Stimulated activated CD8-positive, alpha-beta memory T cell treated with anti-CD3 and anti-CD28 coated beads, Interleukin-2, amount 100 ng/mL, for 1 hour (primary cell): Measurements from ENCODE around the gene LPGAT1.
"Not testable (repeated sequence)": the region's sequence is repeated elsewhere in the genome, so short reads cannot be mapped to it uniquely, and the experiment has no call there.

ENCODE experiments used
- DNase-seq, 2 donors: peaks; one replicate each; pipeline ENCODE4 v3.0.0-alpha.2; 2020; ENCODE audit warnings: low read depth in 2 of 2

LPGAT1 gene

GRCh38 chr1:211735208-211736170 is 95.1 kb downstream of the LPGAT1 start:
- no peak for DNase-seq

GRCh38 chr1:211734791-211735190 is 95.8 kb downstream of the LPGAT1 start:
- no peak for DNase-seq

GRCh38 chr1:211734359-211734758 is 96.2 kb downstream of the LPGAT1 start:
- no peak for DNase-seq

GRCh38 chr1:211732293-211732980 is 98.1 kb downstream of the LPGAT1 start:
- DNase-seq = no peak

GRCh38 chr1:211731456-211732292 is 98.9 kb downstream of the LPGAT1 start:
- DNase-seq = no peak

- DNase-seq = no peak
Observed at GRCh38 chr1:211730347-211730746, 100.2 kb downstream of the LPGAT1 start.

- no peak for DNase-seq
Observed at GRCh38 chr1:211729238-211729637, 101.3 kb downstream of the LPGAT1 start.

GRCh38 chr1:211726467-211726995 is 104.0 kb downstream of the LPGAT1 start:
- no peak for DNase-seq

- no peak for DNase-seq
Observed at GRCh38 chr1:211724687-211725196, 105.8 kb downstream of the LPGAT1 start.

- no peak for DNase-seq
Observed at GRCh38 chr1:211723273-211723672, 107.3 kb downstream of the LPGAT1 start.

GRCh38 chr1:211722277-211723175 is 108.0 kb downstream of the LPGAT1 start:
- no peak for DNase-seq

GRCh38 chr1:211716555-211716954 is 114.0 kb downstream of the LPGAT1 start:
- DNase-seq = not testable (repeated sequence)

GRCh38 chr1:211715971-211716370 is 114.6 kb downstream of the LPGAT1 start:
- no peak for DNase-seq

- DNase-seq = no peak
Observed at GRCh38 chr1:211714154-211714553, 116.4 kb downstream of the LPGAT1 start.

GRCh38 chr1:211713231-211713630 is 117.3 kb downstream of the LPGAT1 start:
- DNase-seq = no peak

- DNase-seq = no peak
Observed at GRCh38 chr1:211711315-211711705, 119.3 kb downstream of the LPGAT1 start.

GRCh38 chr1:211710566-211711314 is 119.8 kb downstream of the LPGAT1 start:
- no peak for DNase-seq

- no peak for DNase-seq
Observed at GRCh38 chr1:211708926-211709325, 121.6 kb downstream of the LPGAT1 start.

GRCh38 chr1:211708006-211708405 is 122.6 kb downstream of the LPGAT1 start:
- no peak for DNase-seq
